ENCODE results near the gene CCDC146. TPM values are rescaled to one million over a fixed set of nuclear protein-coding genes. Genes with fewer than 3 reads are reported as not detected.
"Not testable (repeated sequence)": the region's sequence is repeated elsewhere in the genome, so short reads cannot be mapped to it uniquely, and the experiment has no call there.

Gene CCDC146
- polyA plus RNA-seq, 1 donor = 33.8 TPM

DNA sequence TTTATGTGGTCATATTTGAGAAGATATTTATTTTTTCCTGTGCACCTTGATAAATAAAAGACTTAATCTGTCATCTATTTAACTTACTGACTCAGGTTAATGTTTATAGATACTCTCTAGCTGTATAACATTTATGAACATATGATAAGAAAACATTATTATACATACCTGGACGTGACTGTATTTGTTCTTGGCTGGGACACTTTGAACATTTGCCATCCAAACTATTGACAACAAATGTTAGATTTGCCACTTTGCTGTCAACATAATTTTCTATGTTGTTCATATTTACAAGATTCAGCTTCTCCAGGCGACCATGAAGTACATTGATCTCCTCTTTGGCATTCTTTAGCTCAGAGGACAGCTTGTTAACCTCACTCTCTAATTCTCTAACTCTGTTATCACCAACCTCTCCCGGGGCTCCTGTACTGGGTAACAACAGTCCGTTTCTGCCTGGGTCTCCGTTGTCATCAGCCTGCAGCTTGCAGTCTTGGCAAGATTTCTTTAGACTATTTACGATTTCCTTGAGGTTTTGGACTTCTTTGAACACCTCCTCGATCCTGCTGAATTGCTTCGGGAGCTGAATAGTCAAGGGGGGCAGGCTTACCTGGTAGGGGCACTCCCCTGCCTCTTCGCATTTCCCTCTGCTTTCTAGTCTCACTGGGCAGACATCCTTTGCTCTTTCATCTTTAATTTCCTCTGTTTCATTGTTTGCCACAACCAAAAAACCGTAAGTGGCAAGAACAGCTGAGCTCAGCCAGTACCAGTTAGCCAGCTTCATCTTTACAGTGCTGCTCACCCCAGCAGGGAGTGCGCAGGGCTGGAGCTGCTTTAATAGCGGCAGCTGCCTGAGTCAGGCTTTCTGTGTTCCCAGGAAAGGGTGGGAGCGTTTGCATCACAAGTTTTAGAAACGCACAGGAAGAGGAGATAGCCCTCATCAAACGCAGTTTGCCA, 76.9 kb downstream of the CCDC146 start, which contains the start of gene FGL2:
TSS of gene FGL2 (minus strand) at position 807 of the 954 bp plus-strand sequence. CDS start at position 781, 26 bp downstream.
- DNase-seq = no peak

DNA sequence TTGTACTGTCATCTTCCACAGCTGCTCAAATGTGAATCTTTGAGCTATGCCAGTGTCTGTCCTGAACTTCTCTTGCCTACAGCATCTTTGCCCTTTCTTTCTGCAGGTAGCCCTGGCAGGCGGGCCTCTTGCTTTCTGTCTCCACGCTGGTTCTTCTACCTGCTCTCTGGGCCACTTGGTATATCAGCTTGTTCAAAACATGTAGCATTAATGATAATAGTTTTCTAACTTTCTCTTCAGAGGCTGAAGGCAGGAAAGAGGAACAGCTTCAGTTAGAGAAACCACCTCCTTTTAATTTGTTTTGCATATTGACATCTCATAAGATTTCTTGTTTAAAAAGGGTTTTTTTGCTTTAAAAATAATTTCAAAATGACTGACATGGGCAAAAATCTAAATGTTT, 78.1 kb downstream of the CCDC146 start:
- no peak for DNase-seq

DNA sequence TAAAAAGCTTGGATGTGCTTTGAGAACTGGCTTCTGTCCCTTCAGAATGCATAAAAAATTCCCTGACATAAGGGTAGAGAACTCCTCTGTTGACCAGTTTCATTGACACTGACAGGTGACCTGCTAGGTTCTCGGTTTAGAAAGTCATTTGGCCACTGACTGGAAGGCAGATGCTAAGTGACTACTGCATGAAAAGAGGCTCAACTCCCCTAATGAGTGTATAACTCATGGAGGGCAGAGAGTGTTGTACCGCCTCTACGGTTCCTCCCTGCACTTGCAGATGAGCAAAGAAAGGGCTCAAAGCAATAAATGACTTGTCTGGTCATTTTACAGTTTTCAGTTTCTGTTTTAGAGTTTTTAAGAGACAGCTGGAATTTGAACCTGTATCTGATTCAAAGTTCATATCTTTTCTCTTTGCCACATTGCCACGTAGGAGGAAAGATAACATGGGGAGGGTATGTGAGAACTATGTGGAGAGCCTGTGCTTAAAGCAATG, 80.1 kb downstream of the CCDC146 start:
- no peak for DNase-seq

DNA sequence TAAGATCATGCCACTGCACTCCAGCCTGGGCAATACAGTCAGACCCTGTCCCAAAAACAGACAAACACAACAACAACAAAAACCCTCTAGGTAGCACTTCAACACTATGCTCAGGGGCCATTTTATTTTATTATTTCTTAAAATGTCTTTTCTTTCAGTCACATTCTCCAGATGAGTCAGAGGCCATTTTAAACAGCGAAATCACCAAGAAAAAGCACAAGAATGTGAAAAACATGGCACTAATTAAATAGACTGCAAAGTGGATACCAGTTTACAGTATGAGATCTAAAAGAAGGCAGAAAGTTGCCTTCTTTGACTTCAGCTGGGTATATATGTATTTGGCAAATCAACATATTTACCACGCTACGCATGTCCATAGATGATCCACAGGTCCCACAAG, 83.3 kb downstream of the CCDC146 start:
- no peak for DNase-seq

DNA sequence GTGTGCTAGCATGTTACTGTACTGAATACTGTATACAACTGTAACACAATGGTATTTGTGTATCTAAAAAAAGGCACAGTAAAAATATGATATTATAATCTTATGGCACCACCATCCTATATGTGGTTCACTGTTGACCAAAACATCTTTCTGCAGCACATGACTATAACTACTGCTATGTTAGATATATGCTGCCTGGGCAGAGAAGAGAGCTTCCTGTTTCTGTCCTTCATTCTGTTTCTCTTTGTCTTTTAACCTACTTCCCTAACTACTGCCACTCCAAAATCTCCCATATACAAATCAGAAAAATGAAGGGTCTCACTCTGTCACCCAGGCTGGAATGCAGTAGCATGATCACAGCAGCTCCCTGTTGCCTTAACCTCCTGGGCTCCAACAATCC, 86.0 kb downstream of the CCDC146 start:
- DNase-seq = no peak

DNA sequence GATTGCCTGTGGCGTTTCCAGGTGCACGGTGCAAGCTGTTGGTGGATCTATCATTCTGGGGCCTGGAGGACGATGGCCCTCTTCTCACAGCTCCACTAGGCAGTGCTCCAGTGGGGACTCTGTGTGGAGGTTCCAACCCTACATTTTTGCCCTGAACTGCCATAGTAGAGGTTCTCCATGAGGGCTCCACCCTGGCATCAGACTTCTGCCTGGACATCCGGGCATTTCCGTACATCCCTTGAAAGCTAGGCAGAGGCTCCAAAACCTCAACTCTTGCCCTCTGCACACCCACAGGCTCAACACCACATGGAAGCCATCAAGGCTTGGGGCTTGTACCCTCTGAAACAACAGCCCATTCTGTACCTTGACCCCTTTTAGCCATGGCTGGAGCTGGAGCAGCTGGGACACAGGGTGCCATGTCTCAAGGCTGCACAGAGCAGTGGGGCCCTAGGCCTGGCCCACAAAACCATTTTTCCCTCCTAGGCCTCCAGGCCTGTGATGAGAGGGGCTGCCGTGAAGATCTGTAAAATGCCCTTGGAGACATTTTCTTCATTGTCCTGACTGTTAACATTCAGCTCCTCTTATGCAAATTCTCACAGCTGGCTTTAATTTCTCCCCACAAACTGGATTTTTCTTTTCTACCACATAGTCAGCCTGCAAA, 87.2 kb downstream of the CCDC146 start:
- DNase-seq = no peak

DNA sequence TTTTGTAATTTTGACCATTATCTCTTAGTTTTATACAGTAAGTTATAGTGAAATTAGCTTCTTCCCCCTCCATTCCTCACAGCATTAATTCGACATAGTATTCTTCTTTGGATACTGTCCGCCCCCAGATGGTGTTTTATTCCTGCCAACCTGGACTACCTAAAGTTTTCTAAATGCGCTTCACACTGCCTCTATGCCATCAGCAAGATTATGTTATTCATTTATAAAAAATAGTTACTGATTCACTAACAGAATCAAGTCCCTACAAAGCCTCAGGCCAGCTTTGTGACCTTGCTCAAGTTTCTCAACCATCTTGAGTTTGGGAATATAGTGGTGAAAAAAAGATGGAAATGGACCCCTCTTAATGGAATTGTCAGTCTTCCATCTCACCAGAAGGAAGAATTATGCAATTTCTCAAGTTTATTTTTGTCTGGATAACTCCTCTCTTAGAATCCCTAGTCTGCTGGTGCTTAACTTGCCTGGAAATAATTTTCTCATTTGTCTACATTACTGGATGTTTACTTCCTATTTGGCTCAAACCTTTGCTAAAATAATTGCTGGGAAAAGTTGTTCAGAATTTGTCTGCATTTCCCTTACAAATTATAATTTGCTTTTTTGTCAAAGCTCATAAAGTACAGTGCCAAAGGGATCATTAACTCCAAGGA, 93.9 kb downstream of the CCDC146 start:
- DNase-seq = no peak

DNA sequence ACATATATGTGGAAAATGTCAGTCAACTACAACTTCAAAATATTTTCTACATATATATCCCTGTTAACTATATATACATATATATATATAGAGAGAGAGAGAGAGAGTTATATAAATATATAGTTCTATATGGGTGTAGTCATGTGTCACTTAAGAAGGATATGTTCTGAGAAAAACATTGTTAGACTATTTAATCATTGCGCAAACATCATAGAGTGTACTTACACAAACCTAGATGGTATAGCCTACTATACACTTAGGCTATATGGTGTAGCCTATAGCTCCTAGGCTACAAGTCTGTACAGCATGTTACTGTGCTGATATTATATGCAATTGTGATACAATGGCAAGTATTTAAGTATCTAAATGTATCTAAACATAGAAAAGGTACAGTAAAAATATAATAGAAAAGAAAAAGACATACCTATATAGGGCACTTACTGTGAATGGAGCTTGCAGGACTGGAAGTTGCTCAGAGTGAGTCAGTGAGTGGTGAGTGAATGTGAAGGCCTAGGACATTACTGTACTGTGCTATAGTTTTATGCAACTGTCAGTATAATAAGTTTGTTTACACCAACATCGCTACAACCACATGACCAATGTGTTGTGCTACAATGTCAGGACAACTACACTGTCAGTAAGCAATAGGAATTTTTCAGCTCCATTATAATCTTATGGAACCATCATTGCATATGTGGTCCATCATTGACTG, 95.2 kb downstream of the CCDC146 start:
- no peak for DNase-seq

DNA sequence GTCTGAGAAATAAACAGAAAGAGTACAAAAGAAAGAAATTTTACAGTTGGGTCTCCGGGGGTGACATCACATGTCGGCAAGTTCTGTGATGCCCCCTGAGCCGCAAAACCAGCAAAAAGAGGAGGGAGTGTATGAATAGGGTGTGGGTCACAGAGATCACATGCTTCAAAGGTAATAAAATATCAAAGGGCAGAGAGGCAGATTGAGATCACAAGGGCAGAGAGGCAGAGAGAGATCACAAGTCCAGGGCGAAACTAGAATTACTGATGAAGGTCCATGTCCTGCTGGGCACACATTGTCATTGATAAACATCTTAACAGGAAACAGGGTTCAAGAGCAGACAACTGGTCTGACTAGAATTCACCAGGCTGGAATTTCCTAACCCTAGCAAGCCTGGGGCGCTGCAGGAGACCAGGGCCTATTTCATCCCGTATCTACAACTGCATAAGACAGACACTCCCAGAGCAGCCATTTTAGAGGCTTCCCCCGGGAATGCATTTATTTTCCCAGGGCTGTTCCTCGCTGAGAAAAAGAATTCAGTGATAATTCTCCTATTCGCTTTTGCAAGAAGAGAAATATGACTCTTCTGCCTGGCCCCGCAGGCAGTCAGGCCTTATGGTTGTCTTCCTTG, 97.4 kb downstream of the CCDC146 start:
- not testable (repeated sequence) for DNase-seq

DNA sequence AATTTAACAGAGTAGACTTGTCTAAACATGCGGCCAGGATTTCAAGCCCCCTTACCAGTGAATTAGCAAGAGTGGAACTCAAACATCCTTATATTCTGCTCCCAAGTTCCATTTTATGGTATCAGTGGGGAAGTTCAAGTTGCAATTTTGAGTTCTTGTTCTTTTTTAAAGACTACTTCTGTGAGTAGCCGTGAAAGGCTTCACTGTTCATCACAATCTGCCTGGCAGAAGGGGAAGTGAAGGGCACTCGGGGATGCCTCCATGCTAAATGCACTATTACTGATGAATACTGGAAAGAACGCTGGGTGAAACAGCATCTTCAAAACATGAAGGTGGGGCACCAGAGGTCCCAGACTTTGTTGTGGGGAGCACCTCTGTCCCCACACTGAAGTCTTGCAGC, 99.7 kb downstream of the CCDC146 start:
- DNase-seq = no peak

DNA sequence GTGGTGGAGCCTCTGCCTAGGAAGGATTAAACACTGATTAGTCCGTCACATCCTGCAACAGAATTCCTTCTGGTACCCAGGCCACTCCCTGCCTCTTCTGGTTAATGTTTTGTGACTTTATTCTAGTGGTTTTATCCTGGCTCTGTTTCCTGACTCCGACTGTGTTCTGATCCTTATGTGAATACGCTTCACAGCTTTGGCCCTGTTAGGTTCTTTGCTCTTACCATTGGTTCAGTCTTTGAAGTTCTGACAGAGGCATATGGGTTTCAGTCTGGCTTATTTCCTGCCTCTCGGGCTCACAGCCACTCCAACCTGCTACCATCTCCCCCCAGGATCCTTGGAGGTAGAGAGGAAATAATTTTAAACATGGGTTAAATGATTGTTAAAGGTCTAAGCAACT, 100.4 kb downstream of the CCDC146 start:
- no peak for DNase-seq

DNA sequence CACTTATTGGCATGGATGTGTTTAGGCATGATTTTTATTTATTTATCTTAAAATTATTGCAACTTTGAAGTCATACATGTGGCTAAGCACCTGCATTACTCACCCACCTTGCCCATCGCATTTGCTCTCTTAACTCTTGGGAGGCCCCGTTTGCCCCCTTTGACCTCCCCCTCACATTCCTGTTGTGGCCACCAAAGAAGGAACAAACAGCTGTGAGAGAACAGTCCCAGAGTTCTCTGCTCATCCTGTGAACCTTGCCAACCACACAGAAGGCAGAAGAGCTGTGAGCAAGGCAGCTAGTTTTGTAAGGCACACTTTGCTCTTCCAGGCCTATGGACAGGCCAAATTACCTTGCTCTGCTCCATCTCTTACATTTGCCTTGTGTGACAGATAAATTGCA, 100.8 kb downstream of the CCDC146 start:
- DNase-seq = no peak

DNA sequence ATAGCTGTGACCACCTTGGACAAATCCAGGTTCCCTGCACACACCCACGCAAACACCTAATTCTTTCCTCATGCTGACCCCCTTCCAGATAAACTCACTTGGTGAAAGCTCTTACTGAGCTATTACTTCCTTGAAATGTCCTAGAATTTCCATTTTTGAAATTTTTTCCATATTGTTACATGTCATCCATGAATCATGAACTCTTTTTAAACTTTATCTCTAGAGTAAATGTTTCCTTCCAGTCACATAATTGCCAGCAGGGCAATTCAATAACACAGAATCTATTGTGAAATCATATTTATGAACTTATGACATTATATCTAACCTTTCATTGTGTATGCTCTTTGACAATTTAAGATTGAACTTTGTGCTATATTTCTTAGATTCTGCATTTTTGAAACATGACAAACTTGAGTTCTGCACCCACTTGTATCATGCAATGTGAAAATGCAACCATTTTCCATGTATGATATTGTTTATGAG, 104.0 kb downstream of the CCDC146 start:
- no peak for DNase-seq

DNA sequence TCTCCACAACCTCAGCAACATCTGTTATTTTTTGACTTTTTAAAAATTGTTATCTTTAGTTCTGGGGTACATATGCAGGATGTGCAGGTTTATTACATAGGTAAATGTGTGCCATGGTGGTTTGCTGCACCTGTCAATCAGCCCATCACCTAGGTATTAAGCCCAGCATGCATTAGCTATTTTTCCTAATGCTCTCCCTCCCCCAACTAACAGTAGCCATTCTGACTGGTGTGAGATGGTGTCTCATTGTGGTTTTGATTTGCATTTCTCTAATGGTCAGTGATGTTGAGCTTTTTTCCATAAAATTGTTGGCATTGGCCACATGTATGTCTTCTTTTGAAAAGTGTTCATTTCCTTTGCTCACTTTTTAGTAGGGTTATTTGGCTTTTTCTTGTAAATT, 106.4 kb downstream of the CCDC146 start:
- DNase-seq = not testable (repeated sequence)

DNA sequence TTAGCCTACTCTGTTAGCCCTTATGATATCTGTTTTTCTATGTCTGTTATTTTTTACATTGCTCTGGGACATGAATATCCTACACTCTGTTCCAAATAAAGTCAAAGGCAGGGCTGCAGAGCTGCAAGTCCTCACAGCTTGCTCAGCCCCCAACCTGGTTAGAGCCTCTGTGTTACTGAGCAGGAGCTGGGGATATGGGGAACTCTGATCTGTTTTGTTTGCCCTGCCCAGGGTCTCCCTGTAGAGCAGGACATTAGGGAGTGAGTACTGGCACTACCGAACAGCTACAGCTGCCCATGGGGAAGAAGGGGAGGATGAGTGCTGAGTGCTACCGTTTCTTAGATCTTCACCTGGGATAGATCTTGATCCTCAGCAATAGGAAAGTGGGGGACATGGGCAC, 110.1 kb downstream of the CCDC146 start:
- no peak for DNase-seq

DNA sequence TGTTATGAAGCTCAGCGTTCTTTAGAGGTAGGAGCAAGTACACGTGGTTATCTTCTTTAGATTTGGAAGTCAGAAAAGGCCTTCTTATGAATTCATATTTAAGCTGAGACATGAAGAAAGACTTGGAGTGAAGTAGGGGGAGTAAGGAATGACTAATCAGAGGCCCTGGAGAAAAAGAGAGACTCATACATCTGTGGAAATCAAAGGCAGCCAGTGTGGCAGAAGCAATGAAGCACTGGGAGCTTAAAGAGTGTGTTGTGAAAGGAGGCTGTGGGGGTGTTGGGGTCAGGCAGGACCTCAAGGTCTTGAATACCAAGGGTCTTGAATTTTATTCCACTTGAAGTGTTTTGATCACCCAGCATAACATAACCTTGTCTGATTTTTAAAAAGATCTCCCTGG, 112.9 kb downstream of the CCDC146 start:
- DNase-seq = no peak

DNA sequence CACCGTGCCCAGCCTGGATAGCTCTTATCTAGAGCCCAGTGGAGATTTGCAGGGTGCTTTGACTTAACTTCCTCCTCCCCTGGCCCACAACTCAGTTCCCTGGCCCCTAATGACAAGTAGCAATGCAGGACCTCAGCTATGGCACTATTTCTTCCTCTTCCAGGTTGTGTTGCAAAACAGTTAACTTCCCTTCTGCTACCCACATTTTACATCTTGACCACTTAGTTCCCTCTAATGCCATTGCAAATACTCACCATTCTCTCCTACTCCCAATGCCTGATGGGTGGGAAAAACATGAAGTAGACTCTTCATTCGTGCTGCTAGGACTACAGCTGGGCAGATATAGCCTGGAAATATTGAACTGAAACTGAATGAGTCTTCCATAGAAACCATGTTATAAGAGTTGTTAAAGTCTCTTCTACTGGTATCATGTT, 116.3 kb downstream of the CCDC146 start:
- no peak for DNase-seq

DNA sequence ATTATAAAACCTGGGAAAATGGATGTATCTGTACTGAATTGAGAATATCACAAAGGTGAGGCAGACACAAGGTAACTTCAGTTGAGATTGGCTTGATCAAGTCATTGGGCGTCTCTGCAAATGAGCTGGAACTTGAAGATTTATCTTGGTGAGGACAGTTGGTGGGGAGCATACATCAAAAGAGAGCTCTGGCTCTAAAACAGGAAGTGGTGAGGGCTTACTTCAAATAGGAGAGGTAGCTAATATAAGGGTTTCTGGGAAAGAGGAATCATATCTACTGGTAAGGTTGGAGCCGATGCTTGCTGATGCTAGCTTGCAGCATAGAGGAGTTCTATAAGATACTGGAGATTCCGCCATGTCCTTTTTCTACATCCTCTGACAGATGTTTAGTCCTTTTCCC, 117.1 kb downstream of the CCDC146 start:
- DNase-seq = no peak

DNA sequence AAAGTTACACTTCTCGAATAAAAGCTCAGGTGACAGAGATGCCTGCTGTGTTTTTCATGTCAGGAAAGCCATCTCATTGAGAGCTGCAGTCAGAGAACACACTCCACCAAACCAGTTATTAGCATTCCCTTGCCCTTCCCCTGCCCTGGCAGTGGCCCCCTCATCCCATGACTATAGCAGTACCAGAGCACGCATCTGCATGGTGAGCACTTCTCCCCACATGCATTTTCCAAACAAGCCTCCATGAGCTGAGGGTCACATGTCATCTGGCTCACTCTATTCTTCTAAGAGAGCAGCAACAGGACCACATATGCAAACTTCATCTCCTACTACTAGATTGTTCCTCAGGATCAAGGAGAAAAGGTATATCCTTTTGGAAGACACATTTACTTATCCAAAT, 119.7 kb downstream of the CCDC146 start:
- no peak for DNase-seq

DNA sequence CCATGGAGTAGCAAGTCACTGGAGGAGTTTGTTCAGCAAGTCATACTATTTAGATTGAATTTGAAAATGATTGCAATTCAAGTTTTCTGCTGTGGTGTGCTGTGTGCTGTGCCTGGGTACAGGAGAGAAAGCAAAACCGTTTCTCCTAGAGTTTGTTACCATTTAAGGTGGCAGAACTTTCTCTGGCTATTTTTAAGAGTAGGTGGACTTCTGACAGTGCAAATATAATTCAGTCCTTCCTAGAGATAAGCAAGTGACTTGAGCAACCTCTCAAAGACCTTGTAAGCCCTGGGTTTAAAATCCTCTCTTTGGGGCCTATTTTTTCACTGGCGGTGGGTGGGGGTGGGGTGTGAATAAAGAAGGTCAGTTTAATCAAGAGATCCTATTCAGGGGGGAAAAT, 120.1 kb downstream of the CCDC146 start:
- DNase-seq = no peak

DNA sequence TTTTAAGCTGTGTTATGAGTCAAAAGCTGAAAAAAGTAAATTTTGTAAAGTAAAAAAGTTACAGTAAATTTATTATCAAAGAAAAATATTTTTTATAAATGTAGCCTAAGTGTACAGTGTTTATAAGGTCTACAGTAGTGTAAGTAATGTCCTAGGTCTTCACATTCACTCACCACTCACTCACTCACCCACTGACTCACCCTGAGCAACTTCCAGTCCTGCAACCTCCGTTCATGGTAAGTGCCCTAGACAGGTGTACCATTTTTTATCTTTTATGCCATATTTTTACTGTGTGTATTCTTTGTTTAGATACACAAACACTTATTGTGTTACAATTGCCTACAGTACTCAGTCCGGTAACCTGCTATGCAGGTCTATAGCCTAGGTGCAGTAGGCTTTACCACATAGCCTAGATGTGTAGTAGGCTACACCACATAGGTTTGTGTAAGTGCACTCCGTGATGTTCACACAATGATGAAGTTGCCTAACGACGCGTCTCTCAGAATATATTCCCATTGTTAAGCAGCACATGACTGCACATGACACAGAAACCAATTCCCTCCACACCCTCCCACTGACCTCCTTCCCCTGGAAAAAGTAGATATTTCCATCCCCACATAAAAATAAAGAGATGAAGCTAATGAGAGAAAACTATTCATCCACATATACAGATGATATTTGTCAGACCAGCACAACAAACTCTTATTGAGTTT, 122.0 kb downstream of the CCDC146 start:
- DNase-seq = no peak

All from left kidney (tissue), 2 donors.